Loucy (cell line): ENCODE data around the gene MED14.

Experiments
- H2AFZ ChIP-seq: fragments of 200-600 bp; sonication (generic); 2 replicates; pipeline ENCODE4 v1.6.0; 2016; ENCODE audit warnings: antibody characterized with exemption, mild to moderate bottlenecking, low read length, moderate library complexity
- H3F3A ChIP-seq: fragments of 200-600 bp; 2 replicates; pipeline ENCODE4 v1.6.0; 2016; ENCODE audit warnings: antibody characterized with exemption, low read depth, mild to moderate bottlenecking
- H3K27me3 ChIP-seq: fragments of 200-600 bp; sonication (generic); 2 replicates; pipeline ENCODE4 v1.6.1; 2014; ENCODE audit warnings: low read length, mild to moderate bottlenecking; ENCODE audit not compliant: insufficient read depth, poor library complexity, severe bottlenecking
- H3K36me3 ChIP-seq: fragments of 200-600 bp; sonication (generic); 2 replicates; pipeline ENCODE4 v1.6.1; 2016; ENCODE audit warnings: low read length; ENCODE audit not compliant: insufficient read depth
- H3K4me1 ChIP-seq: fragments of 200-600 bp; sonication (generic); 2 replicates; pipeline ENCODE4 v1.5.1; 2014; ENCODE audit warnings: low read length, mild to moderate bottlenecking; ENCODE audit not compliant: insufficient read depth, poor library complexity, severe bottlenecking
- H3K4me2 ChIP-seq: fragments of 200-600 bp; sonication (generic); 2 replicates; pipeline ENCODE4 v1.6.0; 2014; ENCODE audit warnings: antibody characterized with exemption, low read length, low read depth, mild to moderate bottlenecking; ENCODE audit not compliant: poor library complexity, severe bottlenecking
- H3K4me3 ChIP-seq: fragments of 200-600 bp; sonication (generic); 2 replicates; pipeline ENCODE4 v1.5.1; 2014; ENCODE audit warnings: low read length, mild to moderate bottlenecking, mixed read lengths; ENCODE audit not compliant: poor library complexity, severe bottlenecking
- H3K79me2 ChIP-seq: fragments of 200-600 bp; sonication (generic); 2 replicates; pipeline ENCODE4 v1.6.1; 2014; ENCODE audit warnings: low read length; ENCODE audit not compliant: insufficient read depth
- H3K9ac ChIP-seq: fragments of 200-600 bp; sonication (generic); 2 replicates; pipeline ENCODE4 v1.6.0; 2014; ENCODE audit warnings: mild to moderate bottlenecking, low read depth, low read length, moderate library complexity; ENCODE audit not compliant: poor library complexity, severe bottlenecking
- H3K9me2 ChIP-seq: fragments of 200-600 bp; sonication (generic); replicated peaks from 2 replicates; pipeline ENCODE4 v1.6.1; 2016; ENCODE audit warnings: low read depth, low read length, mixed read lengths
- H3K9me3 ChIP-seq: fragments of 200-600 bp; sonication (generic); 2 replicates; pipeline ENCODE4 v1.6.1; 2014; ENCODE audit warnings: mild to moderate bottlenecking, antibody characterized with exemption, low read length, low read depth; ENCODE audit not compliant: insufficient read depth
- H4K20me1 ChIP-seq: fragments of 200-600 bp; sonication (generic); 2 replicates; pipeline ENCODE4 v1.6.0; 2014; ENCODE audit warnings: antibody characterized with exemption, low read length, mild to moderate bottlenecking; ENCODE audit not compliant: insufficient read depth, poor library complexity, severe bottlenecking
- EZH2phosphoT487 ChIP-seq: fragments of 200-600 bp; IDR thresholded peaks from 2 replicates; pipeline ENCODE4 v1.6.1; 2018; ENCODE audit warnings: antibody characterized with exemption, mild to moderate bottlenecking, moderate library complexity, borderline replicate concordance
- TF ChIP-seq, protein P1 (sequence below): fragments of 200-600 bp; sonication (generic); conservative IDR thresholded peaks from 2 replicates; pipeline ENCODE4 v1.5.1; 2014; ENCODE audit warnings: mild to moderate bottlenecking, antibody characterized with exemption, low read length

MED14 gene

DNA sequence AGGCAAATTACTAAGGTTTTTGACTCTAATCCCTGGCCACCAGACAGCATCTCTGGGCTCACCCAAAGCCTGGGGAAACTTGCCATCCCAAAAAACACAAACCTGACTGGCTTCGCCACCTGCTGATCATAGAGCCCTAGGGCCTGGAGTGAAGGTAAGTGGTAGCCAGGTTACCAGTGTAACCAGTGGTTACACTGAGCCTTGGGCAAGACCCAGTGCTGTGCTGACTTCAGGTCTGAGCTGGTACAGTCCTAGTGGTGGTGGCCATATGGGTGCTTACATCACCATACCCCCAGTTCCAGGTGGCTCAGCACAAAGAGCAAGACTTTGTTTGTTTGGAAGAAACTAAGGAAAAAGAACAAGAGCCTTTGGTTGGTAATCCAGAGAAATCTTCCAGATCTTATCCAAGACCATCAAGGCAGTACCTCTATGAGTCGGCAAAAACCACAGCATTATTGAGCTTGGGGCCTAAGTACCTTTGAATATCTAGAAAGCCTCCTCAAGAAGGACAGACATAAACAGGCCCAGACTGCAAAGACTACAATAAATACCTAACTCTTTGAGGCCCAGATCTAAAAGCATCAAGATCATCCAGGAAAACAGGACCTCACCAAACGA, 13.7 kb downstream of the MED14 start:
- H3K9ac ChIP-seq, result no peak overlapping the region
- peaks cover 82% of the 10 kb centered on the region for H3K79me2 ChIP-seq
- no peak overlapping the region for H2AFZ ChIP-seq
- H3K9me3 ChIP-seq, result no peaks in the 10 kb centered on the region
- H3K36me3 ChIP-seq, result peaks cover 16% of the 10 kb centered on the region; the same call in 1 of the 2 replicates
- no peaks in the 10 kb centered on the region for H3K27me3 ChIP-seq
- no peaks in the 10 kb centered on the region for H3F3A ChIP-seq
- H4K20me1 ChIP-seq, result peaks cover 18% of the 10 kb centered on the region
- no peak for TF ChIP-seq EZH2phosphoT487
- TF ChIP-seq, protein P1, sequence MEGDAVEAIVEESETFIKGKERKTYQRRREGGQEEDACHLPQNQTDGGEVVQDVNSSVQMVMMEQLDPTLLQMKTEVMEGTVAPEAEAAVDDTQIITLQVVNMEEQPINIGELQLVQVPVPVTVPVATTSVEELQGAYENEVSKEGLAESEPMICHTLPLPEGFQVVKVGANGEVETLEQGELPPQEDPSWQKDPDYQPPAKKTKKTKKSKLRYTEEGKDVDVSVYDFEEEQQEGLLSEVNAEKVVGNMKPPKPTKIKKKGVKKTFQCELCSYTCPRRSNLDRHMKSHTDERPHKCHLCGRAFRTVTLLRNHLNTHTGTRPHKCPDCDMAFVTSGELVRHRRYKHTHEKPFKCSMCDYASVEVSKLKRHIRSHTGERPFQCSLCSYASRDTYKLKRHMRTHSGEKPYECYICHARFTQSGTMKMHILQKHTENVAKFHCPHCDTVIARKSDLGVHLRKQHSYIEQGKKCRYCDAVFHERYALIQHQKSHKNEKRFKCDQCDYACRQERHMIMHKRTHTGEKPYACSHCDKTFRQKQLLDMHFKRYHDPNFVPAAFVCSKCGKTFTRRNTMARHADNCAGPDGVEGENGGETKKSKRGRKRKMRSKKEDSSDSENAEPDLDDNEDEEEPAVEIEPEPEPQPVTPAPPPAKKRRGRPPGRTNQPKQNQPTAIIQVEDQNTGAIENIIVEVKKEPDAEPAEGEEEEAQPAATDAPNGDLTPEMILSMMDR, result no peak
- no peak overlapping the region for H3K4me3 ChIP-seq
- no peaks in the 10 kb centered on the region for H3K9me2 ChIP-seq
- H3K4me2 ChIP-seq, result no peak overlapping the region
- no peaks in the 10 kb centered on the region for H3K4me1 ChIP-seq

DNA sequence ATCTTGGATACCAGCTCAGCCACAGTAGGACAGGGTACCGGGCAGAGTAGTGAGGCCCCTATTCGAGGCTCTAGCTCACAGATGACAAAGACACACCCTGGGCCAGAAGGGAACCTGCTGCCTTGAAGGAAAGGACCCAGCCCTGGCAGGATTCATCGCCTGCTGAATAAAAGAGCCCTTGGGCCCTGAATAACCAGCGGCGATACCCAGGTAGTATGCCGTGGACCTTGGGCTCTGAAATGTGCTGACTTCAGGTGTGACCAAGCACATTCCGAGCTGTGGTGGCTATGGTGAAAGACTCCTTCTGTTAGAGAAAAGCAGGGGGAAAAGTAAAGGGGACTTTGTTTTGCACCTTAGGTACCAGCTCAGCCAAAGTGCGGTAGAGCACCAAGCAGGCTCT, 14.6 kb downstream of the MED14 start:
- no peaks in the 10 kb centered on the region for H3K27me3 ChIP-seq
- H3K9ac ChIP-seq, result no peak overlapping the region
- peaks cover 82% of the 10 kb centered on the region for H3K79me2 ChIP-seq
- TF ChIP-seq, protein P1, result no peak
- no peak for TF ChIP-seq EZH2phosphoT487
- peaks cover 15% of the 10 kb centered on the region for H4K20me1 ChIP-seq
- peaks cover 9% of the 10 kb centered on the region; the same call in 1 of the 2 replicates for H3K36me3 ChIP-seq
- H3F3A ChIP-seq, result no peaks in the 10 kb centered on the region
- no peaks in the 10 kb centered on the region for H3K4me1 ChIP-seq
- no peak overlapping the region for H3K4me3 ChIP-seq
- no peaks in the 10 kb centered on the region for H3K9me3 ChIP-seq
- no peaks in the 10 kb centered on the region for H3K9me2 ChIP-seq
- no peak overlapping the region for H2AFZ ChIP-seq
- no peak overlapping the region for H3K4me2 ChIP-seq

- Histone ChIP-seq H4K20me1 (peaks cover 15% of the 10 kb centered on the region), H2AFZ (no peak overlapping the region), H3K9ac (no peak overlapping the region), H3K27me3 (no peaks in the 10 kb centered on the region), H3K4me3 (no peak overlapping the region), H3K79me2 (peaks cover 79% of the 10 kb centered on the region), H3K4me1 (no peaks in the 10 kb centered on the region), H3K9me3 (no peaks in the 10 kb centered on the region), H3K36me3 (peaks cover 9% of the 10 kb centered on the region; the same call in 1 of the 2 replicates), H3K4me2 (no peak overlapping the region), H3K9me2 (no peaks in the 10 kb centered on the region), H3F3A (no peaks in the 10 kb centered on the region)
- TF ChIP-seq, protein P1, result no peak
- no peak for TF ChIP-seq EZH2phosphoT487
Observed at GRCh38 chrX:40720339-40720738, 15.0 kb downstream of the MED14 start.
